IMR-90 (cell line): ENCODE results near the gene AQP6. TPM values are rescaled to one million over a fixed set of nuclear protein-coding genes. Genes with fewer than 3 reads are reported as not detected.
A peak's percentile ranks its signal among the peaks of the same experiment; 100 is the strongest.

ENCODE experiments used
- ATAC-seq: fragments of 200-7000 bp; cut with Tn5 transposase; 2 replicates; pipeline ENCODE4 v1.9.1; 2020; ENCODE audit warnings: low read depth, mild to moderate bottlenecking, moderate library complexity
- BruUV-seq: library from RNA; stranded (reverse); fragments of 400-500 nt; replicated peaks from 2 replicates; lab custom pipeline; 2021; lab: Mats Ljungman, UMichigan
- CTCF ChIA-PET: fragments of 300-600 bp; formaldehyde crosslinking; extraction: SDS; loops from one replicate; lab custom pipeline; 2021; ENCODE audit warnings: antibody characterized with exemption; lab: Yijun Ruan, JAX
- POLR2A ChIA-PET: fragments of 300-600 bp; sonication (Branson Sonifier 250); formaldehyde crosslinking; loops from one replicate; lab custom pipeline; 2022; ENCODE audit warnings: antibody characterized with exemption; ENCODE audit not compliant: unreplicated experiment; lab: Charles Lee
- DNase-seq: peaks from one replicate; pipeline ENCODE4 v3.0.0; 2013
- H2AFZ ChIP-seq: replicated peaks from 2 replicates; pipeline ENCODE3; 2013; ENCODE audit warnings: low read length, mild to moderate bottlenecking; ENCODE audit not compliant: poor library complexity
- H2AK5ac ChIP-seq: 2 replicates; pipeline ENCODE4 v1.6.1; 2013; ENCODE audit warnings: low read depth, low read length, inconsistent platforms
- H2AK9ac ChIP-seq: replicated peaks from 2 replicates; pipeline ENCODE3; 2013; ENCODE audit warnings: mild to moderate bottlenecking, low read depth, low read length, moderate library complexity; ENCODE audit not compliant: poor library complexity
- H2BK120ac ChIP-seq: 2 replicates; pipeline ENCODE4 v1.6.1; 2013; ENCODE audit warnings: low read depth, low read length, inconsistent platforms
- H2BK15ac ChIP-seq: 3 replicates; pipeline ENCODE4 v1.6.1; 2013; ENCODE audit warnings: low read depth, low read length, inconsistent platforms
- H2BK20ac ChIP-seq: 2 replicates; pipeline ENCODE4 v1.6.1; 2013; ENCODE audit warnings: low read depth, mild to moderate bottlenecking, inconsistent platforms, low read length, moderate library complexity
- H2BK5ac ChIP-seq: 2 replicates; pipeline ENCODE4 v1.6.1; 2013; ENCODE audit warnings: mild to moderate bottlenecking, low read depth, low read length, inconsistent platforms; ENCODE audit not compliant: poor library complexity, severe bottlenecking
- H3K14ac ChIP-seq: replicated peaks from 2 replicates; pipeline ENCODE4 v1.6.1; 2013; ENCODE audit warnings: low read depth, low read length, inconsistent platforms
- H3K18ac ChIP-seq: 2 replicates; pipeline ENCODE4 v1.6.1; 2013; ENCODE audit warnings: low read depth, low read length, control low read depth
- H3K23ac ChIP-seq: 2 replicates; pipeline ENCODE4 v1.6.1; 2013; ENCODE audit warnings: low read depth, low read length, inconsistent platforms
- H3K27ac ChIP-seq: 2 replicates; pipeline ENCODE4 v1.5.1; 2013; ENCODE audit warnings: mild to moderate bottlenecking, control low read depth, low read length; ENCODE audit not compliant: insufficient read depth
- H3K27me3 ChIP-seq: 2 replicates; pipeline ENCODE4 v1.6.1; 2013; ENCODE audit warnings: low read length; ENCODE audit not compliant: control insufficient read depth, insufficient read depth
- H3K36me3 ChIP-seq: 2 replicates; pipeline ENCODE4 v1.6.1; 2013; ENCODE audit warnings: low read length, mixed read lengths; ENCODE audit not compliant: control insufficient read depth, insufficient read depth
- H3K4ac ChIP-seq: 2 replicates; pipeline ENCODE4 v1.6.1; 2013; ENCODE audit warnings: low read depth, low read length, inconsistent platforms
- H3K4me1 ChIP-seq: 2 replicates; pipeline ENCODE4 v1.6.1; 2013; ENCODE audit warnings: low read length, mixed read lengths; ENCODE audit not compliant: control insufficient read depth, insufficient read depth
- H3K4me2 ChIP-seq: 2 replicates; pipeline ENCODE4 v1.6.1; 2013; ENCODE audit warnings: low read depth, mild to moderate bottlenecking, control low read depth, low read length, moderate library complexity
- H3K4me3 ChIP-seq: 2 replicates; pipeline ENCODE4 v1.5.1; 2013; ENCODE audit warnings: low read depth, mild to moderate bottlenecking, control low read depth, low read length, moderate library complexity; ENCODE audit not compliant: insufficient read depth
- H3K56ac ChIP-seq: 2 replicates; pipeline ENCODE4 v1.6.1; 2013; ENCODE audit warnings: low read length, inconsistent platforms; ENCODE audit not compliant: insufficient read depth; ENCODE audit errors: extremely low read depth
- H3K79me1 ChIP-seq, 2 experiments: 2 replicates each; pipeline ENCODE4 v1.6.1; 2013; ENCODE audit warnings: low read length in 2 of 2, inconsistent platforms in 1 of 2, low read depth in 1 of 2
- H3K9ac ChIP-seq: 2 replicates; pipeline ENCODE4 v1.6.1; 2013; ENCODE audit warnings: low read depth, low read length, control low read depth
- H3K9me1 ChIP-seq: 2 replicates; pipeline ENCODE4 v1.6.1; 2013; ENCODE audit warnings: low read length, inconsistent platforms; ENCODE audit not compliant: insufficient read depth
- H3K9me3 ChIP-seq: 2 replicates; pipeline ENCODE4 v1.6.1; 2013; ENCODE audit warnings: low read length; ENCODE audit not compliant: control insufficient read depth, insufficient read depth
- H4K20me1 ChIP-seq: 2 replicates; pipeline ENCODE4 v1.6.1; 2013; ENCODE audit warnings: low read length, inconsistent platforms; ENCODE audit not compliant: insufficient read depth
- H4K5ac ChIP-seq: 2 replicates; pipeline ENCODE4 v1.6.1; 2013; ENCODE audit warnings: mild to moderate bottlenecking, low read depth, low read length, control low read depth
- H4K8ac ChIP-seq, 2 experiments: 2 replicates each; pipeline ENCODE4 v1.6.1; 2013; ENCODE audit warnings: low read depth in 2 of 2, low read length in 2 of 2, control low read depth in 1 of 2, inconsistent platforms in 1 of 2
- H4K91ac ChIP-seq: 2 replicates; pipeline ENCODE4 v1.6.1; 2013; ENCODE audit warnings: low read depth, low read length, inconsistent platforms; ENCODE audit not compliant: insufficient read depth
- CEBPB ChIP-seq: IDR thresholded peaks from 2 replicates; pipeline ENCODE4 v1.6.1; 2012; ENCODE audit warnings: low read depth, low read length, improper control_type of control experiment
- CHD1 ChIP-seq: IDR thresholded peaks from 2 replicates; pipeline ENCODE4 v1.6.1; 2012; ENCODE audit warnings: low read depth, low read length, improper control_type of control experiment
- CTCF ChIP-seq: conservative IDR thresholded peaks from 2 replicates; pipeline ENCODE4 v1.5.1; 2012; ENCODE audit warnings: mild to moderate bottlenecking, low read depth, low read length, improper control_type of control experiment
- ELK1 ChIP-seq: fragments of 150-350 bp; IDR thresholded peaks from 2 replicates; pipeline ENCODE4 v1.6.1; 2016; ENCODE audit warnings: low read depth, mild to moderate bottlenecking, low read length, moderate library complexity, borderline replicate concordance
- FOS ChIP-seq: fragments of 150-350 bp; IDR thresholded peaks from 2 replicates; pipeline ENCODE4 v1.6.1; 2016; ENCODE audit warnings: low read depth, low read length
- MAFK ChIP-seq: IDR thresholded peaks from 2 replicates; pipeline ENCODE4 v1.6.1; 2012; ENCODE audit warnings: low read depth, low read length, improper control_type of control experiment
- MAZ ChIP-seq: IDR thresholded peaks from 2 replicates; pipeline ENCODE4 v1.6.1; 2012; ENCODE audit warnings: low read depth, mild to moderate bottlenecking, low read length, improper control_type of control experiment, moderate library complexity, borderline replicate concordance
- MXI1 ChIP-seq: IDR thresholded peaks from 2 replicates; pipeline ENCODE4 v1.6.1; 2012; ENCODE audit warnings: low read depth, mild to moderate bottlenecking, low read length, moderate library complexity, borderline replicate concordance
- NFE2L2 ChIP-seq: fragments of 150-350 bp; IDR thresholded peaks from 2 replicates; pipeline ENCODE4 v1.6.1; 2016; ENCODE audit warnings: low read depth, mild to moderate bottlenecking, low read length
- POLR2A ChIP-seq: IDR thresholded peaks from 2 replicates; pipeline ENCODE4 v1.6.1; 2012; ENCODE audit warnings: mild to moderate bottlenecking, low read depth, low read length
- RAD21 ChIP-seq: IDR thresholded peaks from 2 replicates; pipeline ENCODE4 v1.6.1; 2012; ENCODE audit warnings: low read length, improper control_type of control experiment
- RCOR1 ChIP-seq: IDR thresholded peaks from 2 replicates; pipeline ENCODE4 v1.6.1; 2012; ENCODE audit warnings: mild to moderate bottlenecking, low read length, improper control_type of control experiment; ENCODE audit not compliant: insufficient replicate concordance
- RFX5 ChIP-seq: IDR thresholded peaks from 2 replicates; pipeline ENCODE4 v1.8.0; 2012; ENCODE audit warnings: low read depth, mild to moderate bottlenecking, low read length, moderate library complexity
- SMC3 ChIP-seq: fragments of 150-350 bp; IDR thresholded peaks from 2 replicates; pipeline ENCODE4 v1.6.1; 2016; ENCODE audit warnings: low read depth, mild to moderate bottlenecking, antibody characterized with exemption, low read length, moderate library complexity
- USF2 ChIP-seq: fragments of 150-350 bp; IDR thresholded peaks from 2 replicates; pipeline ENCODE4 v1.6.1; 2017; ENCODE audit warnings: mild to moderate bottlenecking, antibody characterized with exemption, low read length, low read depth
- WGBS, 2 experiments: methylation state at CpG; one replicate each; pipeline versions ENCODE4 v1.1.5 to v1.1.7; 2013; ENCODE audit warnings: missing lambda C conversion rate in 2 of 2; ENCODE audit not compliant: insufficient read length in 1 of 2; ENCODE audit errors: extremely low coverage in 2 of 2; 5-methylcytosine and 5-hydroxymethylcytosine counted together
- dilution Hi-C: fragments of 300-500 bp; cut with HindIII; formaldehyde crosslinking; loops from one replicate; pipeline ENCODE4 v1.14.3; 2018; ENCODE audit warnings: low sequenced_read_pairs; ENCODE audit not compliant: unreplicated experiment
- in situ Hi-C: fragments of 300-500 bp; cut with MboI; formaldehyde crosslinking; loops from 3 replicates; pipeline ENCODE4 v1.14.3; 2019; ENCODE audit warnings: low sequenced_read_pairs, inconsistent platforms, mixed read lengths
- intact Hi-C: fragments of 100-400 bp; cut with micrococcal nuclease; formaldehyde crosslinking; loops from 2 replicates; pipeline ENCODE4 v1.10.0; 2022
- polyA plus RNA-seq, 3 experiments: library from polyadenylated mRNA; depleted of rRNA; stranded (reverse); fragments of >200 nt; gene quantifications; 2 replicates each; pipeline ENCODE4 v1.2.3, GENCODE V29; 2012; ENCODE audit warnings: low replicate concordance in 1 of 3
- total RNA-seq: library from RNA; depleted of rRNA; stranded (reverse); fragments of >200 nt; gene quantifications from 2 replicates; pipeline ENCODE4 v1.2.3, GENCODE V29; 2012

AQP6 gene
- total and polyA plus RNA-seq, 2 of the 4 experiments (the other 2 are of a cell fraction), result not detected

GRCh38 chr12:49942921-49943624 is 29.7 kb upstream of the AQP6 start:
- Histone ChIP-seq H3K9me1 (0 out of 2 replicates have a peak, but pooled peaks cover 3% of the 10 kb centered on the region), H2AK9ac (peak overlapping the region; percentile 46), H2BK15ac (no peak overlapping the region), H3K23ac (no peak overlapping the region), H3K14ac (no peak overlapping the region), H2AK5ac (0 out of 2 replicates have a peak overlapping the region, but pooled peaks have one; percentile 62), H3K56ac (no peak overlapping the region), H3K36me3 (no peaks in the 10 kb centered on the region), H3K4ac (no peak overlapping the region), H3K79me1 (no peaks in the 10 kb centered on the region), H3K9ac (no peak overlapping the region), H2BK20ac (no peak overlapping the region), H2AFZ (peak overlapping the region; percentile 6), H4K5ac (no peak overlapping the region), H2BK120ac (no peak overlapping the region), H4K91ac (no peak overlapping the region), H3K4me2 (no peak overlapping the region), H2BK5ac (no peak overlapping the region), H3K18ac (no peak overlapping the region), H3K4me1 (no peaks in the 10 kb centered on the region; the same call in 1 of the 2 replicates), H3K9me3 (no peaks in the 10 kb centered on the region), H3K4me3 (no peak overlapping the region), H3K27me3 (no peaks in the 10 kb centered on the region), H4K8ac (no peak overlapping the region), H4K20me1 (no peaks in the 10 kb centered on the region), H3K27ac (no peak overlapping the region)
- intact Hi-C loops (no loop called here), in situ Hi-C loops (no loop called here), dilution Hi-C loops (no loop called here)
- WGBS, 2 experiments, result 90% methylated on average over 2 of the region's 14 CpGs; no CpG with 5 or more reads in 1 of the 2 experiments
- CTCF ChIA-PET, result interaction anchor here (1.2 kb wide), 1 partner anchor 12 kb away, joined by 3 read pairs; no protein-coding TSS in a partner anchor
- DNase-seq (no peak), ATAC-seq (no peak)
- no TSS peak for BruUV-seq
- POLR2A ChIA-PET, result no interaction called here
- no peak for TF ChIP-seq MAFK
- no peak for TF ChIP-seq MXI1
- no peak for TF ChIP-seq CTCF
- TF ChIP-seq MAZ, result no peak
- no peak for TF ChIP-seq RAD21
- no peak for TF ChIP-seq RCOR1
- TF ChIP-seq USF2, result no peak
- no peak for TF ChIP-seq ELK1
- TF ChIP-seq POLR2A, result no peak
- TF ChIP-seq NFE2L2, result no peak
- no peak for TF ChIP-seq SMC3
- no peak for TF ChIP-seq CHD1
- no peak for TF ChIP-seq CEBPB
- no peak for TF ChIP-seq FOS
- TF ChIP-seq RFX5, result no peak
